Stimulated activated memory B cell treated with anti-CD40 and anti-IgM and Interleukin-4, amounts not matched to agents 10 μg/mL and 1 μg/mL and 100 μg/mL, for 72 hours (primary cell): ENCODE results near the gene COPZ1.

Experiments used
- ATAC-seq: fragments of 150-1000 bp; cut with Tn5 transposase; 2 replicates; pipeline ENCODE4 v1.10.0; 2021
- H3K27ac Mint-ChIP-seq: one replicate; pipeline ENCODE4 v1.8.0; 2022; ENCODE audit warnings: mild to moderate bottlenecking, mixed read lengths
- H3K27me3 Mint-ChIP-seq: one replicate; pipeline ENCODE4 v1.8.0; 2022; ENCODE audit warnings: mixed read lengths
- H3K36me3 Mint-ChIP-seq: one replicate; pipeline ENCODE4 v1.8.0; 2022; ENCODE audit warnings: mixed read lengths
- H3K4me1 Mint-ChIP-seq: one replicate; pipeline ENCODE4 v1.8.0; 2022; ENCODE audit warnings: mixed read lengths
- H3K4me3 Mint-ChIP-seq: one replicate; pipeline ENCODE4 v1.8.0; 2022; ENCODE audit warnings: mild to moderate bottlenecking, moderate library complexity, mixed read lengths
- H3K9me3 Mint-ChIP-seq: one replicate; pipeline ENCODE4 v1.8.0; 2022; ENCODE audit warnings: mixed read lengths

The COPZ1 gene

GRCh38 chr12:54373649-54374561 lies 49.0 kb downstream of the COPZ1 start:
- H3K4me3 Mint-ChIP-seq = no peak overlapping the region

GRCh38 chr12:54374562-54375258 lies 49.8 kb downstream of the COPZ1 start:
- Mint-ChIP-seq H3K9me3 (no peaks in the 10 kb centered on the region), H3K36me3 (no peaks in the 10 kb centered on the region), H3K4me1 (peaks cover 20% of the 10 kb centered on the region), H3K27me3 (no peaks in the 10 kb centered on the region), H3K4me3 (no peak overlapping the region), H3K27ac (peak overlapping the region; percentile 5)
- no peak for ATAC-seq

More at GRCh38 chr12:54373649-54374561, 49.0 kb downstream of the COPZ1 start:
- Mint-ChIP-seq H3K27me3 (no peaks in the 10 kb centered on the region), H3K27ac (no peak overlapping the region), H3K9me3 (no peaks in the 10 kb centered on the region), H3K36me3 (no peaks in the 10 kb centered on the region), H3K4me1 (peaks cover 21% of the 10 kb centered on the region)
- ATAC-seq = no peak

GRCh38 chr12:54375259-54375579 lies 50.3 kb downstream of the COPZ1 start:
- Mint-ChIP-seq H3K27me3 (no peaks in the 10 kb centered on the region), H3K4me1 (peaks cover 23% of the 10 kb centered on the region), H3K9me3 (no peaks in the 10 kb centered on the region), H3K36me3 (no peaks in the 10 kb centered on the region), H3K27ac (no peak overlapping the region), H3K4me3 (no peak overlapping the region)
- ATAC-seq = no peak

- no peak overlapping the region for H3K27ac Mint-ChIP-seq
- no peaks in the 10 kb centered on the region for H3K36me3 Mint-ChIP-seq
- ATAC-seq = no peak
- H3K4me1 Mint-ChIP-seq = peaks cover 28% of the 10 kb centered on the region
- H3K27me3 Mint-ChIP-seq = no peaks in the 10 kb centered on the region
- H3K9me3 Mint-ChIP-seq = no peaks in the 10 kb centered on the region
- H3K4me3 Mint-ChIP-seq = no peak overlapping the region
These were observed 51.7 kb downstream of the COPZ1 start for GRCh38 chr12:54376596-54376995.

- Mint-ChIP-seq H3K4me3 (no peak overlapping the region), H3K4me1 (peaks cover 25% of the 10 kb centered on the region), H3K27me3 (no peaks in the 10 kb centered on the region), H3K36me3 (no peaks in the 10 kb centered on the region), H3K9me3 (no peaks in the 10 kb centered on the region), H3K27ac (no peak overlapping the region)
- ATAC-seq = no peak
These were observed 52.1 kb downstream of the COPZ1 start for GRCh38 chr12:54377007-54377406.

GRCh38 chr12:54377797-54378515 lies 53.0 kb downstream of the COPZ1 start:
- Mint-ChIP-seq H3K9me3 (no peaks in the 10 kb centered on the region), H3K4me1 (peaks cover 22% of the 10 kb centered on the region), H3K27ac (peak overlapping the region; percentile 14), H3K36me3 (no peaks in the 10 kb centered on the region), H3K4me3 (peak overlapping the region; percentile 63), H3K27me3 (no peaks in the 10 kb centered on the region)
- no peak for ATAC-seq

- H3K27ac Mint-ChIP-seq = peak overlapping the region; percentile 14
- ATAC-seq = peak; percentile 68
- H3K9me3 Mint-ChIP-seq = no peaks in the 10 kb centered on the region
- H3K4me3 Mint-ChIP-seq = peak overlapping the region; percentile 63
- peaks cover 32% of the 10 kb centered on the region for H3K4me1 Mint-ChIP-seq
- no peaks in the 10 kb centered on the region for H3K36me3 Mint-ChIP-seq
- no peaks in the 10 kb centered on the region for H3K27me3 Mint-ChIP-seq
These were observed 54.0 kb downstream of the COPZ1 start for GRCh38 chr12:54378796-54379397.

- peak overlapping the region; percentile 25 for H3K27ac Mint-ChIP-seq
- no peaks in the 10 kb centered on the region for H3K27me3 Mint-ChIP-seq
- H3K36me3 Mint-ChIP-seq = no peaks in the 10 kb centered on the region
- peak; percentile 83 for ATAC-seq
- no peaks in the 10 kb centered on the region for H3K9me3 Mint-ChIP-seq
- peaks cover 39% of the 10 kb centered on the region for H3K4me1 Mint-ChIP-seq
- H3K4me3 Mint-ChIP-seq = peak overlapping the region; percentile 22
These were observed 54.7 kb downstream of the COPZ1 start for GRCh38 chr12:54379398-54380201.

- Mint-ChIP-seq H3K27ac (no peak overlapping the region), H3K9me3 (no peaks in the 10 kb centered on the region), H3K4me3 (no peak overlapping the region), H3K36me3 (no peaks in the 10 kb centered on the region), H3K27me3 (no peaks in the 10 kb centered on the region), H3K4me1 (peaks cover 54% of the 10 kb centered on the region)
- no peak for ATAC-seq
These were observed 56.2 kb downstream of the COPZ1 start for GRCh38 chr12:54381136-54381535.

GRCh38 chr12:54383041-54383609 lies 58.2 kb downstream of the COPZ1 start:
- Mint-ChIP-seq H3K4me3 (no peak overlapping the region), H3K27ac (peak overlapping the region; percentile 67), H3K27me3 (no peaks in the 10 kb centered on the region), H3K4me1 (peaks cover 60% of the 10 kb centered on the region), H3K9me3 (no peaks in the 10 kb centered on the region), H3K36me3 (no peaks in the 10 kb centered on the region)
- no peak for ATAC-seq

GRCh38 chr12:54384591-54385041 lies 59.7 kb downstream of the COPZ1 start, which contains the start of gene ZNF385A:
ZNF385A (minus strand) TSS chr12:54384733; CDS start chr12:54384514, 219 bp downstream.
- H3K4me3 Mint-ChIP-seq = peak within 1 kb of the TSS; percentile 35
- no peaks in the 10 kb centered on the region for H3K27me3 Mint-ChIP-seq
- H3K9me3 Mint-ChIP-seq = no peaks in the 10 kb centered on the region
- no peaks in the 10 kb centered on the region for H3K36me3 Mint-ChIP-seq
- peaks cover 53% of the 10 kb centered on the region for H3K4me1 Mint-ChIP-seq
- peak; percentile 82 for ATAC-seq
- peak within 1 kb of the TSS; percentile 67 for H3K27ac Mint-ChIP-seq

GRCh38 chr12:54385251-54385914 lies 60.5 kb downstream of the COPZ1 start:
- Mint-ChIP-seq H3K27ac (peak overlapping the region; percentile 67), H3K27me3 (no peaks in the 10 kb centered on the region), H3K9me3 (no peaks in the 10 kb centered on the region), H3K4me1 (peaks cover 56% of the 10 kb centered on the region), H3K4me3 (peak overlapping the region; percentile 35), H3K36me3 (no peaks in the 10 kb centered on the region)
- ATAC-seq = peak; percentile 70

- no peaks in the 10 kb centered on the region for H3K36me3 Mint-ChIP-seq
- no peaks in the 10 kb centered on the region for H3K27me3 Mint-ChIP-seq
- H3K27ac Mint-ChIP-seq = peak overlapping the region; percentile 67
- ATAC-seq = no peak
- H3K9me3 Mint-ChIP-seq = no peaks in the 10 kb centered on the region
- no peak overlapping the region for H3K4me3 Mint-ChIP-seq
- H3K4me1 Mint-ChIP-seq = peaks cover 63% of the 10 kb centered on the region
These were observed 61.6 kb downstream of the COPZ1 start for GRCh38 chr12:54386403-54387113.
